Mesothelial cell of epicardium (in vitro differentiated cells): Measurements from ENCODE around the gene IQCM. TPM values are rescaled to one million over a fixed set of nuclear protein-coding genes. Genes with fewer than 3 reads are reported as not detected.

ENCODE experiments used
- DNase-seq, 2 experiments: peaks; one replicate each; pipeline ENCODE4 v3.0.0; 2021; ENCODE audit warnings: low spot score in 2 of 2; ENCODE audit not compliant: unreplicated experiment in 2 of 2
- H3K27ac Mint-ChIP-seq: 2 replicates; pipeline ENCODE4 v1.8.0; 2021; ENCODE audit warnings: mixed read lengths
- H3K27me3 Mint-ChIP-seq: 2 replicates; pipeline ENCODE4 v1.8.0; 2021; ENCODE audit warnings: low read depth, mixed read lengths
- H3K36me3 Mint-ChIP-seq: 2 replicates; pipeline ENCODE4 v1.8.0; 2021; ENCODE audit warnings: mixed read lengths
- H3K4me1 Mint-ChIP-seq: 2 replicates; pipeline ENCODE4 v1.8.0; 2021; ENCODE audit warnings: mixed read lengths
- H3K4me3 Mint-ChIP-seq: 2 replicates; pipeline ENCODE4 v1.8.0; 2021; ENCODE audit warnings: mild to moderate bottlenecking, moderate library complexity, mixed read lengths
- H3K9me3 Mint-ChIP-seq: 2 replicates; pipeline ENCODE4 v1.8.0; 2021; ENCODE audit warnings: mixed read lengths
- CTCF ChIP-seq: fragments of 200-600 bp; sonication (generic); IDR thresholded peaks from one replicate; pipeline ENCODE4 v1.5.0; 2021; ENCODE audit warnings: antibody characterized with exemption; ENCODE audit not compliant: unreplicated experiment
- total RNA-seq: library from RNA; stranded (reverse); gene quantifications from 3 replicates; pipeline ENCODE4 v1.2.1, GENCODE V29; 2021

IQCM gene
- total RNA-seq, 1 donor from 2014 or later: 0.94 TPM

GRCh38 chr4:149711593-149712365 lies 103.9 kb downstream of the IQCM start:
- H3K4me1 Mint-ChIP-seq: peaks cover 8% of the 10 kb centered on the region
- H3K9me3 Mint-ChIP-seq: peaks cover 7% of the 10 kb centered on the region
- DNase-seq: no peak
- H3K27ac Mint-ChIP-seq: no peak overlapping the region
- H3K36me3 Mint-ChIP-seq: peaks cover 2% of the 10 kb centered on the region
- H3K27me3 Mint-ChIP-seq: no peaks in the 10 kb centered on the region
- TF ChIP-seq CTCF: no peak
- no peak overlapping the region for H3K4me3 Mint-ChIP-seq

GRCh38 chr4:149709640-149710039 lies 106.0 kb downstream of the IQCM start:
- Mint-ChIP-seq H3K4me3 (no peak overlapping the region), H3K4me1 (peaks cover 8% of the 10 kb centered on the region), H3K27ac (no peak overlapping the region), H3K36me3 (no peaks in the 10 kb centered on the region), H3K27me3 (no peaks in the 10 kb centered on the region), H3K9me3 (no peaks in the 10 kb centered on the region)
- no peak for DNase-seq
- TF ChIP-seq CTCF: no peak

GRCh38 chr4:149708513-149709130 lies 107.0 kb downstream of the IQCM start:
- peaks cover 8% of the 10 kb centered on the region for H3K4me1 Mint-ChIP-seq
- no peak for DNase-seq
- H3K4me3 Mint-ChIP-seq: no peak overlapping the region

GRCh38 chr4:149707862-149708261 lies 107.8 kb downstream of the IQCM start:
- peaks cover 5% of the 10 kb centered on the region for H3K9me3 Mint-ChIP-seq
- peaks cover 6% of the 10 kb centered on the region for H3K4me1 Mint-ChIP-seq
- no peaks in the 10 kb centered on the region for H3K27me3 Mint-ChIP-seq
- H3K36me3 Mint-ChIP-seq: no peaks in the 10 kb centered on the region
- H3K27ac Mint-ChIP-seq: no peak overlapping the region
- no peak for TF ChIP-seq CTCF
- DNase-seq: no peak
- no peak overlapping the region for H3K4me3 Mint-ChIP-seq

More at GRCh38 chr4:149708513-149709130, 107.0 kb downstream of the IQCM start:
- no peak overlapping the region for H3K27ac Mint-ChIP-seq
- no peak for TF ChIP-seq CTCF
- no peaks in the 10 kb centered on the region for H3K27me3 Mint-ChIP-seq
- no peaks in the 10 kb centered on the region for H3K36me3 Mint-ChIP-seq
- H3K9me3 Mint-ChIP-seq: peaks cover 5% of the 10 kb centered on the region

GRCh38 chr4:149706942-149707341 lies 108.7 kb downstream of the IQCM start:
- no peak overlapping the region for H3K4me3 Mint-ChIP-seq
- peaks cover 2% of the 10 kb centered on the region for H3K4me1 Mint-ChIP-seq
- H3K27me3 Mint-ChIP-seq: no peaks in the 10 kb centered on the region
- no peak overlapping the region for H3K27ac Mint-ChIP-seq
- TF ChIP-seq CTCF: no peak
- peaks cover 5% of the 10 kb centered on the region for H3K9me3 Mint-ChIP-seq
- no peaks in the 10 kb centered on the region for H3K36me3 Mint-ChIP-seq
- DNase-seq: no peak
